WTC11 (cell line): ENCODE measurements around the gene AHSP. TPM values are rescaled to one million over a fixed set of nuclear protein-coding genes. Genes with fewer than 3 reads are reported as not detected.

Experiments used
- ATAC-seq: fragments of 200-7000 bp; cut with Tn5 transposase; 2 replicates; pipeline ENCODE4 v1.10.0; 2021; ENCODE audit warnings: mild to moderate bottlenecking, moderate library complexity
- CTCF ChIA-PET: fragments of 300-600 bp; sonication (Branson Sonifier 250); formaldehyde crosslinking; loops from one replicate; lab custom pipeline; 2021; ENCODE audit warnings: antibody characterized with exemption; lab: Charles Lee
- POLR2A ChIA-PET: fragments of 350-600 bp; sonication (Branson Sonifier 250); formaldehyde crosslinking; loops from one replicate; lab custom pipeline; 2021; ENCODE audit warnings: antibody characterized with exemption; lab: Charles Lee
- DNase-seq: peaks from one replicate; pipeline ENCODE4 v3.0.0; 2021; ENCODE audit warnings: low spot score
- H3K27ac Mint-ChIP-seq: 2 replicates; pipeline ENCODE4 v1.8.0; 2021; ENCODE audit warnings: mixed read lengths
- H3K27me3 Mint-ChIP-seq: 2 replicates; pipeline ENCODE4 v1.8.0; 2021; ENCODE audit warnings: low read depth, mild to moderate bottlenecking, moderate library complexity, mixed read lengths
- H3K36me3 Mint-ChIP-seq: 2 replicates; pipeline ENCODE4 v1.8.0; 2021; ENCODE audit warnings: mixed read lengths
- H3K4me1 Mint-ChIP-seq: 2 replicates; pipeline ENCODE4 v1.8.0; 2022; ENCODE audit warnings: mixed read lengths
- H3K4me3 Mint-ChIP-seq: 2 replicates; pipeline ENCODE4 v1.8.0; 2021; ENCODE audit warnings: mild to moderate bottlenecking, moderate library complexity, mixed read lengths
- H3K9me3 Mint-ChIP-seq: 2 replicates; pipeline ENCODE4 v1.8.0; 2021; ENCODE audit warnings: mixed read lengths
- CREM ChIP-seq: sonication (generic); formaldehyde crosslinking; IDR thresholded peaks from 2 replicates; pipeline ENCODE4 v1.8.1; 2022; ENCODE audit warnings: mild to moderate bottlenecking, missing genetic modification reagents, moderate library complexity
- FOXP1 ChIP-seq: sonication (generic); formaldehyde crosslinking; IDR thresholded peaks from 2 replicates; pipeline ENCODE4 v1.8.0; 2022; ENCODE audit warnings: missing genetic modification reagents, mild to moderate bottlenecking, moderate library complexity, borderline replicate concordance
- GTF2I ChIP-seq: fragments of 250-450 bp; sonication (Bioruptor Pico); conservative IDR thresholded peaks from 2 replicates; pipeline ENCODE4 v1.4.0; 2021; ENCODE audit warnings: mild to moderate bottlenecking
- HMGA2 ChIP-seq: fragments of 250-450 bp; sonication (Bioruptor Pico); IDR thresholded peaks from 2 replicates; pipeline ENCODE4 v1.4.0; 2021; ENCODE audit warnings: mild to moderate bottlenecking, moderate library complexity
- MXD4 ChIP-seq: fragments of 250-450 bp; sonication (Bioruptor Pico); IDR thresholded peaks from 2 replicates; pipeline ENCODE4 v1.8.0; 2021; ENCODE audit warnings: mild to moderate bottlenecking, moderate library complexity, borderline replicate concordance
- NFATC4 ChIP-seq: fragments of 250-450 bp; sonication (Bioruptor Pico); IDR thresholded peaks from 2 replicates; pipeline ENCODE4 v1.9.0; 2021; ENCODE audit warnings: mild to moderate bottlenecking
- OVOL2 ChIP-seq: fragments of 250-450 bp; sonication (Bioruptor Pico); IDR thresholded peaks from 2 replicates; pipeline ENCODE4 v1.9.0; 2021; ENCODE audit warnings: mild to moderate bottlenecking, borderline replicate concordance
- TCF7 ChIP-seq: sonication (generic); formaldehyde crosslinking; IDR thresholded peaks from 2 replicates; pipeline ENCODE4 v1.8.0; 2022; ENCODE audit warnings: mild to moderate bottlenecking, low read depth, missing genetic modification reagents, moderate library complexity
- TEAD1 ChIP-seq: sonication (generic); formaldehyde crosslinking; IDR thresholded peaks from 2 replicates; pipeline ENCODE4 v1.8.0; 2022; ENCODE audit warnings: mild to moderate bottlenecking, missing genetic modification reagents
- ZNF232 ChIP-seq: sonication (generic); formaldehyde crosslinking; IDR thresholded peaks from 2 replicates; pipeline ENCODE4 v1.8.0; 2022; ENCODE audit warnings: mild to moderate bottlenecking, missing genetic modification reagents
- ZNF317 ChIP-seq: sonication (generic); formaldehyde crosslinking; IDR thresholded peaks from 2 replicates; pipeline ENCODE4 v1.8.1; 2023; ENCODE audit warnings: low read depth, mild to moderate bottlenecking, moderate library complexity, missing genetic modification reagents, borderline replicate concordance
- ZNF396 ChIP-seq: fragments of 250-450 bp; sonication (Bioruptor Pico); IDR thresholded peaks from 2 replicates; pipeline ENCODE4 v1.8.0; 2021; ENCODE audit warnings: mild to moderate bottlenecking, moderate library complexity, borderline replicate concordance
- total RNA-seq: library from RNA; stranded (reverse); gene quantifications from 3 replicates; pipeline ENCODE4 v1.2.3, GENCODE V29; 2021
- TF ChIP-seq, protein P1 (sequence below): sonication (generic); formaldehyde crosslinking; IDR thresholded peaks from 2 replicates; pipeline ENCODE4 v1.8.1; 2023; ENCODE audit warnings: mild to moderate bottlenecking, missing genetic modification reagents, borderline replicate concordance
- TF ChIP-seq, protein P2 (sequence below): sonication (generic); formaldehyde crosslinking; IDR thresholded peaks from 2 replicates; pipeline ENCODE4 v1.8.0; 2022; ENCODE audit warnings: mild to moderate bottlenecking, missing genetic modification reagents
- TF ChIP-seq, protein P3 (sequence below): fragments of 250-450 bp; sonication (Bioruptor Pico); IDR thresholded peaks from 2 replicates; pipeline ENCODE4 v1.9.0; 2021; ENCODE audit warnings: mild to moderate bottlenecking
- TF ChIP-seq, protein P4 (sequence below): fragments of 250-450 bp; sonication (Bioruptor Pico); IDR thresholded peaks from 2 replicates; pipeline ENCODE4 v1.9.0; 2021; ENCODE audit warnings: moderate library complexity, mild to moderate bottlenecking, inconsistent platforms, borderline replicate concordance

AHSP gene
- total RNA-seq, 1 experiment from 2014 or later, result 0.81 TPM

DNA sequence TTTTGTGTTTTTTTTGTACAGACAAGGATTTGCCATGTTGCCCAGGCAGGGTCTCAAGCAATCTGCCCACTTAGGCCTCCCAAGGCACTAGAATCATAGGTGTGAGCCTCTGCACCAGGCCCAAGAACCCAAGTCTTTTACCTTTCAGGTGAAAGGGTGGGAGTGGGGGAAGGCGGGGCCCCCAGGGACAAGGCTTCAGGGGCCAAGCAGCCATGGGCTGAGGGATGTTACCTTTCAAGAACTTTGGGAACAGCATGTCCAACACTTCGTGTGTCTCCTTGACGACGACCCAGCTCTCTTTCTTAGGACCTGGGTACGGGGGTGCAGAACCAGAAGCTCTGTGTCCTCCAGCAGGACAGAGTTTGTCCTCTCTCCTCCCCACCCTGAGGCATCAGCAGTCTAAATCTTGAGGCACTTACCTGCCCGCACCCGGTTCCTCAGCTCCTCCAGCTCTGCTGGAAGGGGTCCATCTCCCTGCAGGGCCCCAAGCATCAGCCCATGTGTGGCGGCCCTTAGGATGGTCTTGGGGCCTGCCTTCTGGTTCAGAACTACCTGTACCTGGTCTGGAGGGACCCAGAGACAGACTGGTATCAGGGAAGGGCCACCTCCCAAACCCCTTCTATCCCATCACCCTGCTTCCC, 35.8 kb upstream of the AHSP start:
- Mint-ChIP-seq H3K9me3 (no peaks in the 10 kb centered on the region), H3K4me1 (no peaks in the 10 kb centered on the region), H3K27ac (no peak overlapping the region), H3K4me3 (no peak overlapping the region), H3K27me3 (peaks cover 40% of the 10 kb centered on the region), H3K36me3 (peaks cover 14% of the 10 kb centered on the region)
- ChIA-PET POLR2A (interaction anchor here (0.8 kb wide), 1 partner anchor 16 kb away, joined by 3 read pairs; the partner anchor contains the start of gene RUSF1), CTCF (interaction anchor here (0.9 kb wide), 1 partner anchor 36 kb away, joined by 3 read pairs; no protein-coding TSS in a partner anchor)
- no peak for TF ChIP-seq NFATC4
- TF ChIP-seq OVOL2 (CRISPR knock-in tag), result no peak
- TF ChIP-seq, protein P1, sequence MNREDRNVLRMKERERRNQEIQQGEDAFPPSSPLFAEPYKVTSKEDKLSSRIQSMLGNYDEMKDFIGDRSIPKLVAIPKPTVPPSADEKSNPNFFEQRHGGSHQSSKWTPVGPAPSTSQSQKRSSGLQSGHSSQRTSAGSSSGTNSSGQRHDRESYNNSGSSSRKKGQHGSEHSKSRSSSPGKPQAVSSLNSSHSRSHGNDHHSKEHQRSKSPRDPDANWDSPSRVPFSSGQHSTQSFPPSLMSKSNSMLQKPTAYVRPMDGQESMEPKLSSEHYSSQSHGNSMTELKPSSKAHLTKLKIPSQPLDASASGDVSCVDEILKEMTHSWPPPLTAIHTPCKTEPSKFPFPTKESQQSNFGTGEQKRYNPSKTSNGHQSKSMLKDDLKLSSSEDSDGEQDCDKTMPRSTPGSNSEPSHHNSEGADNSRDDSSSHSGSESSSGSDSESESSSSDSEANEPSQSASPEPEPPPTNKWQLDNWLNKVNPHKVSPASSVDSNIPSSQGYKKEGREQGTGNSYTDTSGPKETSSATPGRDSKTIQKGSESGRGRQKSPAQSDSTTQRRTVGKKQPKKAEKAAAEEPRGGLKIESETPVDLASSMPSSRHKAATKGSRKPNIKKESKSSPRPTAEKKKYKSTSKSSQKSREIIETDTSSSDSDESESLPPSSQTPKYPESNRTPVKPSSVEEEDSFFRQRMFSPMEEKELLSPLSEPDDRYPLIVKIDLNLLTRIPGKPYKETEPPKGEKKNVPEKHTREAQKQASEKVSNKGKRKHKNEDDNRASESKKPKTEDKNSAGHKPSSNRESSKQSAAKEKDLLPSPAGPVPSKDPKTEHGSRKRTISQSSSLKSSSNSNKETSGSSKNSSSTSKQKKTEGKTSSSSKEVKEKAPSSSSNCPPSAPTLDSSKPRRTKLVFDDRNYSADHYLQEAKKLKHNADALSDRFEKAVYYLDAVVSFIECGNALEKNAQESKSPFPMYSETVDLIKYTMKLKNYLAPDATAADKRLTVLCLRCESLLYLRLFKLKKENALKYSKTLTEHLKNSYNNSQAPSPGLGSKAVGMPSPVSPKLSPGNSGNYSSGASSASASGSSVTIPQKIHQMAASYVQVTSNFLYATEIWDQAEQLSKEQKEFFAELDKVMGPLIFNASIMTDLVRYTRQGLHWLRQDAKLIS, result no peak
- no peak for TF ChIP-seq GTF2I (CRISPR knock-in tag)
- TF ChIP-seq, protein P2, sequence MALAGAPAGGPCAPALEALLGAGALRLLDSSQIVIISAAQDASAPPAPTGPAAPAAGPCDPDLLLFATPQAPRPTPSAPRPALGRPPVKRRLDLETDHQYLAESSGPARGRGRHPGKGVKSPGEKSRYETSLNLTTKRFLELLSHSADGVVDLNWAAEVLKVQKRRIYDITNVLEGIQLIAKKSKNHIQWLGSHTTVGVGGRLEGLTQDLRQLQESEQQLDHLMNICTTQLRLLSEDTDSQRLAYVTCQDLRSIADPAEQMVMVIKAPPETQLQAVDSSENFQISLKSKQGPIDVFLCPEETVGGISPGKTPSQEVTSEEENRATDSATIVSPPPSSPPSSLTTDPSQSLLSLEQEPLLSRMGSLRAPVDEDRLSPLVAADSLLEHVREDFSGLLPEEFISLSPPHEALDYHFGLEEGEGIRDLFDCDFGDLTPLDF (CRISPR knock-in tag), result no peak
- TF ChIP-seq, protein P3, sequence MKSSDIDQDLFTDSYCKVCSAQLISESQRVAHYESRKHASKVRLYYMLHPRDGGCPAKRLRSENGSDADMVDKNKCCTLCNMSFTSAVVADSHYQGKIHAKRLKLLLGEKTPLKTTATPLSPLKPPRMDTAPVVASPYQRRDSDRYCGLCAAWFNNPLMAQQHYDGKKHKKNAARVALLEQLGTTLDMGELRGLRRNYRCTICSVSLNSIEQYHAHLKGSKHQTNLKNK (CRISPR knock-in tag), result no peak
- TF ChIP-seq, protein P4, sequence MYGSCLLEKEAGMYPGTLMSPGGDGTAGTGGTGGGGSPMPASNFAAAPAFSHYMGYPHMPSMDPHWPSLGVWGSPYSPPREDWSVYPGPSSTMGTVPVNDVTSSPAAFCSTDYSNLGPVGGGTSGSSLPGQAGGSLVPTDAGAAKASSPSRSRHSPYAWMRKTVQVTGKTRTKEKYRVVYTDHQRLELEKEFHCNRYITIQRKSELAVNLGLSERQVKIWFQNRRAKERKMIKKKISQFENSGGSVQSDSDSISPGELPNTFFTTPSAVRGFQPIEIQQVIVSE (CRISPR knock-in tag), result no peak
- TF ChIP-seq HMGA2 (CRISPR knock-in tag), result no peak
- no peak for TF ChIP-seq ZNF232
- no peak for TF ChIP-seq FOXP1 (CRISPR knock-in tag)
- DNase-seq (no peak), ATAC-seq (no peak)

DNA sequence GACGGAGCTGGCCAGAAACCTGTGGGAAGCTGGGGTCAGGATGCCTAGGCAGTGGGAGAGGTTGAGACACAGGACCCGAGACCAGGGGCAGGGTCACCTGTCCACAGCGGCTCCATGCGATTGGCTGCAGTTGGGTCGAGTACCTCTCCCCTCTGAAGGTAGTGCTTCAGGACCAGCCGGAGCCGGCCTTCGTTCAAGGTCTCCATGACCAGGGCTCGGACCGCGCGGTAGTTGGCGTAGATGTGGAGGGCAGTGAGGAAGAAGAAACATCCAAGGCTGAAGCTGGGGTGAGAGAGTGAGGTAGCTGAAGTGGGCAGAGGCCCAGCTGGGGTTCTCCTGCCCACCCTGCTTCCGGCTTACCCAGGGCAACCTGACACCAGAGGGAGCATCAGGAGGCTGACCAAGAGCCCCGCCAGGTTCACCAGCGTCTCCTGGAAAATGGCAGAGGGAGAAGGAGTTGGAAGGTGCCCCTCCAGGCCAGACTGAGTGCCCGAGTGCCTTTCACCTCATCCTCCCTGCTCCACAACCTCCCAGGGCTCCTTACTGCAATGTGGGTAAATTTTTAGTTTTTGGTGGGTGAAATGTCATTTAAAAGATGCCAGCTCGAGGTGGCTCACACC, 34.1 kb upstream of the AHSP start:
- Mint-ChIP-seq H3K36me3 (peaks cover 20% of the 10 kb centered on the region), H3K4me1 (no peaks in the 10 kb centered on the region), H3K9me3 (no peaks in the 10 kb centered on the region), H3K27me3 (peaks cover 23% of the 10 kb centered on the region), H3K27ac (no peak overlapping the region), H3K4me3 (no peak overlapping the region)
- TF ChIP-seq, protein P1, result no peak
- TF ChIP-seq NFATC4 (no peak), MXD4 (CRISPR knock-in tag) (no peak), CREM (CRISPR knock-in tag) (no peak), TCF7 (CRISPR knock-in tag) (no peak), ZNF396 (CRISPR knock-in tag) (no peak), ZNF317 (no peak), TEAD1 (CRISPR knock-in tag) (no peak)
- POLR2A ChIA-PET, result no interaction called here
- ATAC-seq (no peak), DNase-seq (no peak)
- CTCF ChIA-PET, result interaction anchor here (1.0 kb wide), 1 partner anchor 33 kb away, joined by 3 read pairs; no protein-coding TSS in a partner anchor
